NCI-H510A treated with DMSO at 0.1 percent for 48 hours (cell line): Measurements from ENCODE around the gene POLR1C.
A peak's percentile ranks its signal among the peaks of the same experiment; 100 is the strongest.
"Not testable (repeated sequence)": the region's sequence is repeated elsewhere in the genome, so short reads cannot be mapped to it uniquely, and the experiment has no call there.

ENCODE experiments used
- DNase-seq: peaks from one replicate; lab custom pipeline; 2025; lab: John Stamatoyannopoulos, UW

POLR1C gene

GRCh38 chr6:43493230-43493629 lies 23.7 kb upstream of the POLR1C start:
- no peak for DNase-seq

GRCh38 chr6:43493833-43494232 lies 23.1 kb upstream of the POLR1C start:
- no peak for DNase-seq

- no peak for DNase-seq
These were observed 22.6 kb upstream of the POLR1C start for GRCh38 chr6:43494321-43494720.

GRCh38 chr6:43494766-43495165 lies 22.1 kb upstream of the POLR1C start:
- DNase-seq = no peak

DNA sequence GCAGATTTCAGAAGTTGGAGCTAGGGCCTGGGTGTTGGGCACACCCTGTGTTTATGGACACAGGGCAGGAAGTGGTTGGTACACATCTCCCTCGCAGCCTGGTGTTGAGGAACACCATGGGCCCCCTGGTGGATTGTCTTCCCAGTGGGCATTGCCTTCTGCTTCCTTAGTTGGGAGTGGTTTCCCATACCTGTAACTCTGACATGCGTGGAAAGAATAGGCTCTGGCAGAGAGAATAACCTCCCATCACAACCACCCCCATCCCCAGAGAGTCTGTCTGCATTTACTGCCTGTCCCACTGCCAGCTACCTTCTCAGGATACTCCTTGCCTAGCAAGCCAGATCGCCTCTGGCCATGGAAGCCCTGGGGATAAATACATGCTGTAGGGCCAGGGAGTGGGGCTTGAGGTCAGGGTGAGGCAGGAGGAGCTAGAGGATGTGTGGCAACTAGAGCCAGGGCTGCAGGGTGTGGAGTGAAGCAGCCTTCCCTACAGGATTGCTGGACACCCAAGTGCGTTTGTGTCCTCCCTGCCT lies 21.4 kb upstream of the POLR1C start:
- no peak for DNase-seq

- no peak for DNase-seq
These were observed 20.3 kb upstream of the POLR1C start for GRCh38 chr6:43496370-43497128.

DNA sequence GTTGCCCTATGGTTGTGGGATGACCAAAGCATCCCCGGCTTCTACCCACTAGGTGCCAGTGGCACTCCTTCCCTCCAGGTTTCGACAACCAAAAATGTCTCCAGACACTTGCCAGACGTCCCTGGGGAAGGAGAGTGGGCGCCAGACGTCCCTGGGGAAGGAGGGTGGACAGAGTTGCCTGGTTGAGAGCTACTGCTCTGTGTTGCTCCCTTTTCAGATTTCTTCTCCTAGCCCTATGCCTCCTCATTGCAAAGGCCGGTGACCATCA lies 19.8 kb upstream of the POLR1C start:
- no peak for DNase-seq

DNA sequence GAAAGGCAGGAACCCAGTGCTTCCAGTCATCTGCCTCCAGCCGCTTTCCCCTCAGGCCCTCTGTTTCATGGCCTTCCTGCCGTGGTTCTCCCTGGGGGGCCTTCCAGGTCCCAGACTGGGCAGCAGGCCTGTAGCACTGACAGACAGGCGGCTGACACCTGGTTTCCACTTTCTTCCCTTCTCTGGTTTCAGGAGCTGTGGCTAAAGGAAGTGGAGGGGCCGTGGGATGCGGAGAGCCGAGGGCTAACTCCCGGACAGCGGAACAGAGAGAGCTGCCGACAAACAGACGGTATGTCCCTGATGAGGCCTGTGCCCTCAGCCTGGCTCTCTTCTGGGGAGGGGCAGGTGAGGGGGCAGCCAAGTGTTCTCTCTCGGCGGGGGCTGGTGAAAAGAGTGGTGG lies 19.2 kb upstream of the POLR1C start:
- no peak for DNase-seq

GRCh38 chr6:43498291-43498690 lies 18.6 kb upstream of the POLR1C start:
- not testable (repeated sequence) for DNase-seq

DNA sequence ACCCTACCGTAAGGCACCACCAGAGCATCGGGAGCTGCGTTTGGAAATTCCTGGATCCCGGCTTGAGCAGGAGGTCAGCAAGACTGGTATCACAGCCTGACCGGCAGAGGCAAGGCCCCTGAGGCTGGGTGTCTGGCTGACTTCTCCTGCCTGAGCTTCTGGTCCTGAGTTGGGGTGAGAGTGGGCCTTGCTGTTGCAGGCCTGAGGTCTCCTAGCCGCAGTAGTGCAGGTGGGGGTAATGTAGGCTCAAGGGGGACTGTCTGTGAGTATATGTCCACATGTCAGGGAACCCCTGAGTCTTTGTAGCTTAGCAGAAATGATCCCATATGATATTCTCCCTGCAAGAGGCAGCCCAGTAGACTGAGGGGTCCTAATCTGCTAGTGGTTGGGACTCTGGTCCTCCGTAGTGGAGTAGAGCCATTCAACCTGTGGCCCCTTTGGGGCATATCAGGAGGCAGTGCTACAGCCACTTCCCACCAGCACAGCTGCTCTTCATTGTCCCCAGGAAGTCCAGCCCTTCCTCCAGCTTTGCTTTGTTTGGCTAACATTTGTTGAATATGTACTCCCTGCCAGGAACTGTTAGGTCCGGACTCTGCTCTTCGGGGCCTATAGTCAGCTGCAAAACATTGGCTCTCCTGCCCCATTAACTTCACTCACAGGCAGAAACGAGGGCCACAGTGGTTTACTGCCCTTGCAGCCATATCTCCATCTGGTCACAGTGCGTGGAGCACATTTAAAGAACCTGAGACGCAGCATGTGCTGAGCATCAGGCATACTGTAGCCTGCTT lies 17.7 kb upstream of the POLR1C start:
- DNase-seq = no peak

- no peak for DNase-seq
These were observed 16.0 kb upstream of the POLR1C start for GRCh38 chr6:43500921-43501320.

- no peak for DNase-seq
These were observed 14.2 kb upstream of the POLR1C start for GRCh38 chr6:43502666-43503065.

- no peak for DNase-seq
These were observed 13.4 kb upstream of the POLR1C start for GRCh38 chr6:43503443-43503842.

- no peak for DNase-seq
These were observed 11.9 kb upstream of the POLR1C start for GRCh38 chr6:43504756-43505593.

DNA sequence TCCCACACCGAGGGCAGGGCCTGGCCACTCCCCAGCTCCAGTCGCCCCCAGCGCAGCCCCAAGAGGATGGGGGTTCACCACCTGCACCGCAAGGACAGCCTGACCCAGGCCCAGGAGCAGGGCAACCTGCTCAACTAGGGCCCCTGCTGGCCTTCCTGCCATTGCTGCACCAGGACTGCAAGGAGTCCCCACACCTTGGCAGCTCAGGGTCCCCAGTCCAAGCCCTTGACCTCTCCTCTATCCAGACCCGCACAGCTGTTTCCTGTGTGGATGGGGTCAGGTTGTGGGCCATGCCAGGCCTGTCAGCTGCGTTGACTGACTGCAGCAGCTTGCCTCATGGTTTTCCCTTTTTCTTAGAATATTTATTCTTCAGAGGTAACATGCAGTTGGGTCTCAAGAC lies 11.2 kb upstream of the POLR1C start:
- DNase-seq = no peak

DNA sequence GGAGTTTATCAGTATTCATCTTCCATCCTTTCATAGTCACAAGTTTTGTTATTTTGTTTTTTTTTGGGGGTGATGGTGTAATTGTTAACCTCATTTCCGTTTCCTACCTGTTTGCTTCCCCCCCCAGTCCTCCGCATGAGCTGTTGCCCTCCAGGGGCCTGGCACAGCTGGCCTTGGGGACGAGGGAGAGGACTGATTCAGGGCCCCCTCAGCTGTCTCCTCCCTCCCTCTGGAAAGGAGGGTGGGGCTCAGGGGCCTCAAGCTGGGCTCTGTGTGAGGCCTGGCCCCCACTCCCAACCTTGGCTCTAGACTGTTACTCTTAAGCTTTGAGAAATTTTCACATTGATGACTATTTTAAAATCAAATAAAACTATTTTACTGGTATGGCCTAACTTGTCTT lies 10.7 kb upstream of the POLR1C start:
- DNase-seq = no peak

GRCh38 chr6:43506667-43507471 lies 10.0 kb upstream of the POLR1C start:
- DNase-seq = peak; percentile 88

DNA sequence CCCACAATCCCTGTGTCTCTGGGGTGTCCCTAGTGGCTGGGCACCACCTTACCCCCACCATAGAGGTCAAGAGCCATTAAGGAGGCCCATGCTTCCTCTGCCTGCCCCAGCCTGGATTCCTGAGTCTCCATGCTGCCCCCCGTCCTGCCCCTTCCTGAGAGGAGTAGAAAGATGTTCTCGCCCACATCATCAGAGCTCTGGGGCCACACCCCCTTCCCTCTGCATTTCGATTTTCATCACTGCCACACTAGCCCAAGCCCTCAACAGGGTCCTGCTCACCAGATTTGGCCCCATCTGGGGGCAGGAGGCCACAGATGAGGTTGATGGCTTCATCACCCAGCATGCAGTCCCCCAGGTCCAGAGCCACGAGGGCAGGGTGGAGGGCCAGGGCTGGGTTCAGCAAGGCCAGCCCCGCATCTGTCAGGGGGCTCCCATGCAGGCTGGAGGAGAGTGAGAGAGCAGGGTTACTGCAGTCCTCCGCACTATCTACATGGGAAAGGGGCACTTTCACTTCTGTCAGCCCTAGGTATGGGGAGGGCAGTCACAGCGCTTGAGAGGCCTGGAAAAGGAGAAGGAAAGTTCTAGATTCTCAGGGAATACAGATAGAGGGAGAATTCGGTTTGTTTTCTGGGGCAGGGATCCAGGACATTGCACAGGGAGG lies 8.3 kb upstream of the POLR1C start:
- DNase-seq = no peak

DNA sequence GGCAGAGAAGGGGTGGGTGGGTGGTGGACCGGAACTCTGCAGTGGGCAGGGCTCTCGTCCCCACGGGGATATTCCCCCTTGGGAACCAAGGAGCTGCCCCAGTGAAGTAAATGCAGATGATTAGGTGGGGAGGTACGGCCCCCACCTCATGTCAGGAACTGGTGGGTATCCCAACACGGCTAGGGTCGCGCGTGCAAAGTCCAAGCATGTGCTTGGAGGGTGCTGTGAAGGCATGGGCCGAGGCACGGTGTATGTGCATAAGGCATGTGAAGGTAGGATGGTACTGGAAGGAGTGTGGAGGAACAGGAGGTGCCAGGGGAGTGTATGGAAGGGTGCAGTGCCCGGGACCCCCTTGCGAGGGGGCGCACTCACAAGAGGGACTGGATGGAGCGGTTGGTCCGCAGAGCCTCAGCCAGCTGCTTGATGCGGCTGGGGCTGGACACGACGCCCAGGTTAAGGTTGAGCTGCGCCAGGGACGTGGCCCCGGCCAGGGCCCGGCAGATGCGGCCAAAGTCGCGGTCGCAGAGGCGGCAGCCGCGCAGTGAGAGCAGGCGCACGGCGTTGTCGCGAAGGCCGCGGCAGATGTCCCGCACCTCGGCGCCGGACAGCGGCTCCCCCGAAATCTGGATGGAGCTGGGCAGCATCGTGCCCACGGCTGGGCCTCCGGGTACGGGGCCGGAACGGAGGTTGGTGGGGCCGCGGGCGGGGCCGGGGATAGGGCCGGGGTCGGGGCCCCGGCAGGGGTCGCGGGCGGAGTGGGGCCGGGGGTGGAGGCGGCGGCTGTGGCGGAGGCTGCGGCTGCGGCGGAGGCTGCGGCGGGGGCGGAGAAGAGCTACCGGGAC lies 7.5 kb upstream of the POLR1C start:
- DNase-seq = no peak
